ENCODE data around the gene AMN1.
A peak's percentile ranks its signal among the peaks of the same experiment; 100 is the strongest.

- no peak for TF ChIP-seq REST (IDR thresholded peaks at IDR 0.05; ENCODE audit: insufficient read depth in 1 of 2, low read depth in 2 of 2, low read length in 2 of 2)
- TF ChIP-seq TAF1 (IDR thresholded peaks at IDR 0.05; ENCODE audit: borderline replicate concordance, insufficient read depth, low read length): 0 out of 2 replicates have a peak, but pooled peaks have one; percentile 52
- TF ChIP-seq POLR2AphosphoS5 (IDR thresholded peaks at IDR 0.05; ENCODE audit: low read depth, low read length): peak; percentile 39
- peak; percentile 19; the same call in 1 of the 2 replicates for TF ChIP-seq SIN3A (IDR thresholded peaks at IDR 0.05; ENCODE audit: borderline replicate concordance, insufficient read depth, low read length)
- peak; percentile 50 for TF ChIP-seq FOXP2 (optimal IDR thresholded peaks at IDR 0.05; ENCODE audit: borderline replicate concordance, extremely low read depth, extremely low read length, insufficient read depth)
These were observed at the start of gene AMN1 for GRCh38 chr12:31728917-31729640.

Measured in PFSK-1 (cell line).